Measurements from ENCODE around the gene MIDN.

DNA sequence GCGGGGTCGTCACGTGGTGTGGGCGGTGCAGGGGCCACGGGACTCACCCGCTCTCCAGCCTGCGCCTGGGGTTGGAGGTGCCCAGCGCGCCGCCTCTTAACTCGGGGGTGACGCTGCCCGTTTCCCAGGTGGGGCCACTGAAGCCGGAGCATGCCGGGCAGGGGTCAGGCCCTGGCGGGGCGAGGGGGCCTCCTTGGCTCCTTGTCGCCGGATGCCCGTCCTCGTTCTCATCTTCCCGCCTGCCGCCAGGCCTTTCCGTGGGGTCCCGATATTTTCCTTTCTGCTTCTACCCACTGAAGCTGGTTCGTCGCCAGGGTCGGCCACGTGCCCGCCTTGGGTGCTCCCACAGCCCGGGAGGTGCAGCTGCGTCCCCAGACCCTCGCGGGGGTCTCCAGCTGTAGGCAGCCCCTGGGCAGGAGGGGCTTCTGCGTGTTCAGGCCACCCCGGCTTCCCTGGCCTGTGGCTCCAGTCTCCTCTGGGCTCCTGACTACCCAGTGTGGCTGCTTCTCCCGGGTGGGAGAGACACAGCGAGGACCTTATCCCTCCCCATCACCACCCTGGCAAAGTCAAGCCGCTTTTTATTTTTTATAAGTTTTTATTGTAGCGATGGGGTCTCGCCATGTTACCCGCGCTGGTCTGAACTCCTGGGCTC is 27.7 kb downstream of the MIDN start:
- TF ChIP-seq, protein P1, sequence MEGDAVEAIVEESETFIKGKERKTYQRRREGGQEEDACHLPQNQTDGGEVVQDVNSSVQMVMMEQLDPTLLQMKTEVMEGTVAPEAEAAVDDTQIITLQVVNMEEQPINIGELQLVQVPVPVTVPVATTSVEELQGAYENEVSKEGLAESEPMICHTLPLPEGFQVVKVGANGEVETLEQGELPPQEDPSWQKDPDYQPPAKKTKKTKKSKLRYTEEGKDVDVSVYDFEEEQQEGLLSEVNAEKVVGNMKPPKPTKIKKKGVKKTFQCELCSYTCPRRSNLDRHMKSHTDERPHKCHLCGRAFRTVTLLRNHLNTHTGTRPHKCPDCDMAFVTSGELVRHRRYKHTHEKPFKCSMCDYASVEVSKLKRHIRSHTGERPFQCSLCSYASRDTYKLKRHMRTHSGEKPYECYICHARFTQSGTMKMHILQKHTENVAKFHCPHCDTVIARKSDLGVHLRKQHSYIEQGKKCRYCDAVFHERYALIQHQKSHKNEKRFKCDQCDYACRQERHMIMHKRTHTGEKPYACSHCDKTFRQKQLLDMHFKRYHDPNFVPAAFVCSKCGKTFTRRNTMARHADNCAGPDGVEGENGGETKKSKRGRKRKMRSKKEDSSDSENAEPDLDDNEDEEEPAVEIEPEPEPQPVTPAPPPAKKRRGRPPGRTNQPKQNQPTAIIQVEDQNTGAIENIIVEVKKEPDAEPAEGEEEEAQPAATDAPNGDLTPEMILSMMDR (IDR thresholded peaks at IDR 0.05): no peak
- TF ChIP-seq POLR2A (IDR thresholded peaks at IDR 0.05): no peak
